GM12872 (cell line): ENCODE results near the gene RMND5B.

Experiments used
- CTCF ChIP-seq: IDR thresholded peaks from 3 replicates; pipeline ENCODE4 v1.5.1; 2011; ENCODE audit warnings: low read depth, mild to moderate bottlenecking, low read length, moderate library complexity; ENCODE audit not compliant: insufficient read depth

The RMND5B gene

GRCh38 chr5:178094345-178094744 lies 36.5 kb upstream of the RMND5B start:
- TF ChIP-seq CTCF = no peak

GRCh38 chr5:178098685-178099084 lies 32.1 kb upstream of the RMND5B start:
- TF ChIP-seq CTCF = no peak

DNA sequence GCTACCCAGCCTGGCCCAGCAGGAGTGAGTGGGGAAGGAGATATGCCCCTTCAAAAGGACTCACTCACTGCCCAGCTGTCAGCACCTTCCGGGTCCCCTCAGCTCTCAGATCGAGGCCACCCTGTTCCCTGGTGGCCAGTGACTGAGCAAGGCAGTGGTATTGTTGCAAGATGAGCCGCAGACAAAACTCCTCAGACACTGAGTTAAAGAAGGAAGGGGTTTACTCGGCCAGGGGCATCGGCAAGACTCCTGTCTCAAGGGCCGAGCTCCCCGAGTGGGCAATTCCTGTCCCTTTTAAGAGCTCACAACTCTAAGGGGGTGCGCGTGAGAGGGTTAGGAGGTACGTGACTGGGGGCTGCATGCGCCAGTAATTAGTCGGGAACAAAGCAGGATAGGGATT lies 27.2 kb upstream of the RMND5B start:
- TF ChIP-seq CTCF = no peak

DNA sequence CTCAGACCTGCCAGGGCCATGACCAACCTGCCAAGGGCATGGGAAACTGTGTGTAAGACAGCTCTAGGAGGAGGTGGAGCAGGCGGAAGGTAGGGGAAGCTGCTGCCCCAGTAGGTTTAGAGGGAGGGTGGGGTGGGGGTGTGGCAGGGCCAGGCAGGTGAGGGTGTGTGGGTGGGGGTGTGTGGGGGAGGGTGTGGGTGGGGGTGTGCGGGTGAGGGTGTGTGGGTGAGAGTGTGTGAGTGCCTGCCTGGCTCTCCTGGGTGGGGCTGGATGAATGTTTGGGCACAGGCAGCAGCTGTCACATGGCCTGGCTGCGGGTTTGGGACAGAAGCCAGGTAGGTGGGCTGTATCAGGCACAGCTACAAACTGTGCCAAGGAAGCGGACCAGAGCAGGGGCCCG lies 26.3 kb upstream of the RMND5B start:
- no peak for TF ChIP-seq CTCF

GRCh38 chr5:178106086-178106485 lies 24.7 kb upstream of the RMND5B start:
- no peak for TF ChIP-seq CTCF

DNA sequence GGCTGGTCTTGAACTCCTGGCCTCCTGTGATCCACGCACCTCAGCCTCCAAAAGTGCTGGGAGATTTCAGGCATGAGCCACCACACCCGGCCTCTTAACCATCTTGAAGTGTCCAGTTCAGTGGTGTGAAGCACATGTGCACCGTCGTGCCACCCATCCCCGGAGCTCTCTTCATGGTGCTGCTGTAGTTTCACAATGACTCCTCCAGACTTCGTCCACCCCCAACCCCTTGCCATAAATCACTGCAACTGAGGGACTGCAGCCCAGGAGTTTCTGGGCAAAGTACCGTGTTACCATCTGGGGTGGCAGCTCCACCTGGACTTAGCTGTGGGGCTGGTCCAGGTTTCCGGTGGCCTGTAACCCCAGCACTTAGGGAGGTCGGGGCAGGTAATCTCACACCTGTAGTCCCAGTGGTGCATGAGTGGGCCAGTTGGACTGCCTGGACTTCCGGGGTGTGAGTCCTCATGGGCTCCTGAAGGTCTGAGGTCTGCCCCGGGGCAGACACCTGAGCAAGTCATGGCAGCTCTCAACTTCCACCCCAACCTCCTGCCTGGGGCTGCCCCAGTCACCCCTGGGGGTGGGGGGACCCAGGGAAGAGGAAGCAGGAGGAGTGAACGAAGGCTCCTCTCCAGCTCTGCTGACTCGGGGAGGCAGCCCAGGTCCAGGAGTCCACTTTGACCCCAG lies 24.1 kb upstream of the RMND5B start:
- no peak for TF ChIP-seq CTCF

DNA sequence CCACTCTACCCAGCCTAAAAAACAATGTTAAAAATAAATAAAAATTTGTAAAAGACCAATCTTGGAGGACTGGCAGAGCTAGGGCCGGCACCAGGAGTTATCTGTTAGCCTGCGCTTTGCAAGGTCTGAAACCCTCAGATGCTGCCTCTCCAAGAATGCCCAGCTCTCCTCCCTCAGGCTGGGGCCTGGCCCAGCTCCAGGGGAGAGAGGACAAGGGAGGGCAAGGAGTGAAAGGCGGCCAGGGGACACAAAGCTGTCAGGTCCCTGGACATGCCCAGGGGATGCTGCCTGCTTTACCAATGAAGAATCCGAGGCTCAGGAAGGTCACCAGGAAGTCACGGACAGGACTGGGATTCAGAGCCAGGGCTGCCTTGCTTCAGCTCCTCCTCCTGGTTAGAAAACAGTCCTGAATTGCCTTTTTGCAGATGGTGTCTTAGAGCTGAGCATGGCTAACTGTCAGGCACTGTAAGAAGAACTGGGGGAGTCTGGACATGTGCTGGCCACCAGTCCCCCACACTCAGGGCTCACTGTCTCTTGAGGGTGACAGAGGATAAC lies 23.0 kb upstream of the RMND5B start:
- 0 out of 3 replicates have a peak, but pooled peaks have one; percentile 6 for TF ChIP-seq CTCF
